ENCODE results near the gene SEC22A. TPM values are rescaled to one million over a fixed set of nuclear protein-coding genes. Genes with fewer than 3 reads are reported as not detected.

Gene SEC22A
- total and polyA plus RNA-seq, 2 of the 8 experiments (the other 6 are each of a cell fraction or from before 2014, with no cell fraction given), result 10.6 to 17.1 TPM

GRCh38 chr3:123155471-123156011 lies 46.2 kb upstream of the SEC22A start:
- Histone ChIP-seq H3K14ac (ENCODE audit: insufficient read length) (no peak overlapping the region), H2AFZ (ENCODE audit: low read length) (no peak overlapping the region), H3K79me1 (ENCODE audit: low read depth, low read length) (no peaks in the 10 kb centered on the region), H3K18ac (ENCODE audit: extremely low read depth, low read length) (no peak overlapping the region), H2BK120ac (replicated peaks; ENCODE audit: low read depth, low read length) (no peak overlapping the region), H3K23ac (ENCODE audit: insufficient read length) (no peak overlapping the region), H3K4ac (replicated peaks; ENCODE audit: insufficient read length, low read depth, low read length) (no peak overlapping the region), H3K9ac (replicated peaks in 1 of 4; ENCODE audit: extremely low read depth in 1 of 4, low read depth in 3 of 4, low read length in 3 of 4) (no peak overlapping the region; a peak in 1 of 7 replicates), H3K4me3 (ENCODE audit: extremely low read depth in 1 of 4, insufficient read depth in 2 of 4, low read depth in 3 of 4, low read length in 4 of 4) (no peak overlapping the region), H3K56ac (replicated peaks; ENCODE audit: insufficient read length, low read depth, low read length) (no peak overlapping the region), H2BK12ac (ENCODE audit: low read depth, low read length) (no peak overlapping the region), H3K79me2 (ENCODE audit: control insufficient read depth in 1 of 2, insufficient read depth in 2 of 2, low read length in 2 of 2) (no peaks in the 10 kb centered on the region), H3K4me2 (ENCODE audit: insufficient read depth in 1 of 2, low read depth in 2 of 2, low read length in 2 of 2) (no peak overlapping the region), H3K4me1 (replicated peaks in 1 of 4; ENCODE audit: control insufficient read depth in 3 of 4, insufficient read depth in 4 of 4, low read length in 3 of 4) (no peaks in the 10 kb centered on the region), H2BK5ac (ENCODE audit: low read depth, low read length) (no peak overlapping the region), H3K9me3 (ENCODE audit: insufficient read depth in 2 of 2, low read depth in 1 of 2, low read length in 1 of 2) (no peaks in the 10 kb centered on the region), H4K8ac (ENCODE audit: extremely low read depth, insufficient read depth, low read length) (no peak overlapping the region), H3K27ac (ENCODE audit: low read depth, low read length) (no peak overlapping the region; the same call in 1 of the 2 replicates), H3K23me2 (ENCODE audit: low read depth, low read length) (no peaks in the 10 kb centered on the region), H2BK15ac (ENCODE audit: low read length) (no peak overlapping the region), H4K20me1 (replicated peaks in 1 of 2; ENCODE audit: control insufficient read depth in 1 of 2, insufficient read depth in 2 of 2, low read length in 2 of 2) (peaks cover 0 to 2% of the 10 kb centered on the region in 2 experiments), H3K27me3 (replicated peaks in 1 of 4; ENCODE audit: control insufficient read depth in 3 of 4, extremely low read depth in 1 of 4, insufficient read depth in 3 of 4, low read length in 3 of 4) (no peaks in the 10 kb centered on the region), H4K5ac (ENCODE audit: insufficient read length, low read depth, low read length) (no peak overlapping the region), H2BK20ac (ENCODE audit: low read length) (no peak overlapping the region), H2AK5ac (ENCODE audit: low read depth, low read length) (no peak overlapping the region), H3K36me3 (ENCODE audit: control insufficient read depth in 2 of 4, insufficient read depth in 4 of 4, low read length in 3 of 4) (peaks cover 0 to 9% (median 6%) of the 10 kb centered on the region in 4 experiments; a peak in 5 of 8 replicates), H4K91ac (replicated peaks; ENCODE audit: insufficient read length, low read length) (no peak overlapping the region)
- FAIRE-seq, result no peak
- no peak for DNase-seq (ENCODE audit: low read depth in 1 of 2, low spot score in 2 of 2)
- ChIA-PET POLR2A (ENCODE audit: partially characterized antibody) (interaction anchor here (0.9 kb wide), 1 partner anchor 9 kb away, joined by 3 read pairs; no protein-coding TSS in a partner anchor), CTCF (ENCODE audit: partially characterized antibody) (no interaction called here)
- 90% methylated on average over 9 of the region's 9 CpGs; no CpG with 5 or more reads in 1 of the 2 experiments for WGBS, 2 experiments (ENCODE audit: extremely low coverage in 1 of 2, insufficient coverage in 1 of 2, insufficient read length in 1 of 2, insufficient replicate concordance in 2 of 2, low coverage in 1 of 2, low lambda C conversion rate in 2 of 2, missing lambda C conversion rate in 1 of 2)
- TF ChIP-seq TBP (IDR thresholded peaks at IDR 0.05; ENCODE audit: low read depth, low read length) (no peak), MAX (IDR thresholded peaks at IDR 0.05) (no peak), KDM5A (IDR thresholded peaks at IDR 0.05; ENCODE audit: low read length) (no peak), BACH1 (IDR thresholded peaks at IDR 0.05; ENCODE audit: low read length) (no peak), CTBP2 (IDR thresholded peaks at IDR 0.05; ENCODE audit: borderline replicate concordance, insufficient read depth, insufficient read length, low read length) (no peak), EP300 (IDR thresholded peaks at IDR 0.05; ENCODE audit: borderline replicate concordance in 1 of 2, low read depth in 2 of 2, low read length in 2 of 2) (no peak), RFX5 (IDR thresholded peaks at IDR 0.05; ENCODE audit: borderline replicate concordance, low read depth, low read length) (no peak), TAF1 (IDR thresholded peaks at IDR 0.05; ENCODE audit: low read depth, low read length) (no peak), POLR2A (IDR thresholded peaks at IDR 0.05; ENCODE audit: control extremely low read depth in 1 of 2, low read depth in 2 of 2, low read length in 2 of 2) (no peak), JUND (IDR thresholded peaks at IDR 0.05; ENCODE audit: low read length) (no peak), EGR1 (IDR thresholded peaks at IDR 0.05; ENCODE audit: borderline replicate concordance, low read depth, low read length) (no peak), SIN3A (conservative IDR thresholded peaks at IDR 0.05 in 1 of 2, IDR thresholded peaks at IDR 0.05 in 1 of 2; ENCODE audit: low read depth in 1 of 2, low read length in 2 of 2) (no peak), GTF2F1 (IDR thresholded peaks at IDR 0.05; ENCODE audit: borderline replicate concordance, low read depth, low read length) (no peak), CHD1 (IDR thresholded peaks at IDR 0.05; ENCODE audit: low read depth, low read length) (no peak), YY1 (IDR thresholded peaks at IDR 0.05; ENCODE audit: low read depth, low read length) (no peak)
